Lower leg skin (tissue), 3 donors: ENCODE data around the gene SLC46A3.

Experiments
- POLR2A ChIP-seq, 2 donors: fragments of 450-650 bp; IDR thresholded peaks; one replicate each; pipeline ENCODE4 v1.6.1; 2016 to 2017; ENCODE audit warnings: antibody characterized with exemption in 2 of 2, mild to moderate bottlenecking in 1 of 2, moderate library complexity in 1 of 2
- TF ChIP-seq, protein P1 (sequence below), 3 donors: fragments of 450-650 bp; IDR thresholded peaks; one replicate each; pipeline ENCODE4 v1.5.1; 2016; ENCODE audit warnings: antibody characterized with exemption in 3 of 3, mild to moderate bottlenecking in 3 of 3, moderate library complexity in 2 of 3

DNA sequence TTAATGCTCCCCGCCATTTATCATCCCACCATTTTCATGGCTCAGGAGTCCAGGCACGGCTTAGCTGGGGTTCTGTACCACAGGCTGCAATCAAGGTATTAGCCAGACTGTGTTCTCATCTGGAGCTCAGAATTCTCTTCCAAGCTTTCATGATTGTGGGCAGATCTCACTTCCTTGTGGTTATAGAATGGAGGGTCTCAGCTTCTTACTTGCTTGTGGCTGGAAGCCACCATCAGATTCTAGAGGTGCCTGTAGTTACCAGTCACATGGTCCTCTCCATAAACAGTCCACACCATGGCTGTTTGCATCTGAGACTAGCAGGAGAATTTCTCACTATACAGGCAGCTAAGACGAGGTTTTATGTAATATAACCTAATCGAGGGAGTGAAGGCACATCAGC, 45.1 kb upstream of the SLC46A3 start:
- TF ChIP-seq, protein P1, sequence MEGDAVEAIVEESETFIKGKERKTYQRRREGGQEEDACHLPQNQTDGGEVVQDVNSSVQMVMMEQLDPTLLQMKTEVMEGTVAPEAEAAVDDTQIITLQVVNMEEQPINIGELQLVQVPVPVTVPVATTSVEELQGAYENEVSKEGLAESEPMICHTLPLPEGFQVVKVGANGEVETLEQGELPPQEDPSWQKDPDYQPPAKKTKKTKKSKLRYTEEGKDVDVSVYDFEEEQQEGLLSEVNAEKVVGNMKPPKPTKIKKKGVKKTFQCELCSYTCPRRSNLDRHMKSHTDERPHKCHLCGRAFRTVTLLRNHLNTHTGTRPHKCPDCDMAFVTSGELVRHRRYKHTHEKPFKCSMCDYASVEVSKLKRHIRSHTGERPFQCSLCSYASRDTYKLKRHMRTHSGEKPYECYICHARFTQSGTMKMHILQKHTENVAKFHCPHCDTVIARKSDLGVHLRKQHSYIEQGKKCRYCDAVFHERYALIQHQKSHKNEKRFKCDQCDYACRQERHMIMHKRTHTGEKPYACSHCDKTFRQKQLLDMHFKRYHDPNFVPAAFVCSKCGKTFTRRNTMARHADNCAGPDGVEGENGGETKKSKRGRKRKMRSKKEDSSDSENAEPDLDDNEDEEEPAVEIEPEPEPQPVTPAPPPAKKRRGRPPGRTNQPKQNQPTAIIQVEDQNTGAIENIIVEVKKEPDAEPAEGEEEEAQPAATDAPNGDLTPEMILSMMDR (IDR thresholded peaks at IDR 0.05): no peak
- no peak for TF ChIP-seq POLR2A (IDR thresholded peaks at IDR 0.05)
